ENCODE measurements around the gene USP31.

DNA sequence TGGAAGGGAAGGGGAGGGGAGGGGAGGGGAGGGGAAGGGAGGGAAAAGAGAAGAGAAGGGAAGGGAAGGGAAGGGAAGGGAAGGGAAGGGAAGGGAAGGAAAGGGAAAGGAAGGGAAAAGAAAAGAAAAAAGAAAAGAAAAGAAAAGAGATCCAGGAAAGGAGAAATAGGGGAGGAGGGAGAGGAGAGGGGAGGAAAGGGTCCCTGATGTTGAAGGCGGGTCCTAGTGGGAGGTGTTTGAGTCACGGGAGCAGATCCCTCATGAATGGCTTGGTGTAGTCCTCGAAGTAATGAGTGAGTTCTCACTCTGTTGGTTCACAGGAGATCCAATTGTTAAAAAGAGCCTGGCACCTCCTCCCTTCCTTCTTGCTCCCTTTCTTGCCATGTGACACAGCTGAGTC, 6.9 kb upstream of the USP31 start:
- TF ChIP-seq, protein P1, sequence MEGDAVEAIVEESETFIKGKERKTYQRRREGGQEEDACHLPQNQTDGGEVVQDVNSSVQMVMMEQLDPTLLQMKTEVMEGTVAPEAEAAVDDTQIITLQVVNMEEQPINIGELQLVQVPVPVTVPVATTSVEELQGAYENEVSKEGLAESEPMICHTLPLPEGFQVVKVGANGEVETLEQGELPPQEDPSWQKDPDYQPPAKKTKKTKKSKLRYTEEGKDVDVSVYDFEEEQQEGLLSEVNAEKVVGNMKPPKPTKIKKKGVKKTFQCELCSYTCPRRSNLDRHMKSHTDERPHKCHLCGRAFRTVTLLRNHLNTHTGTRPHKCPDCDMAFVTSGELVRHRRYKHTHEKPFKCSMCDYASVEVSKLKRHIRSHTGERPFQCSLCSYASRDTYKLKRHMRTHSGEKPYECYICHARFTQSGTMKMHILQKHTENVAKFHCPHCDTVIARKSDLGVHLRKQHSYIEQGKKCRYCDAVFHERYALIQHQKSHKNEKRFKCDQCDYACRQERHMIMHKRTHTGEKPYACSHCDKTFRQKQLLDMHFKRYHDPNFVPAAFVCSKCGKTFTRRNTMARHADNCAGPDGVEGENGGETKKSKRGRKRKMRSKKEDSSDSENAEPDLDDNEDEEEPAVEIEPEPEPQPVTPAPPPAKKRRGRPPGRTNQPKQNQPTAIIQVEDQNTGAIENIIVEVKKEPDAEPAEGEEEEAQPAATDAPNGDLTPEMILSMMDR (IDR thresholded peaks at IDR 0.05), result no peak
- TF ChIP-seq POLR2A (IDR thresholded peaks at IDR 0.05), result no peak
